CD14-positive monocyte (primary cell): ENCODE data around the gene BEND7. TPM values are rescaled to one million over a fixed set of nuclear protein-coding genes. Genes with fewer than 3 reads are reported as not detected.

Source experiments
- DNase-seq, 3 donors: peaks; one replicate each; pipeline ENCODE4 v3.0.0-alpha.2; 2011 to 2022
- H2AFZ ChIP-seq: 2 replicates; pipeline ENCODE4 v1.6.0; 2012; ENCODE audit warnings: mild to moderate bottlenecking, low read depth, low read length, inconsistent platforms; ENCODE audit not compliant: insufficient read depth, poor library complexity, severe bottlenecking
- H3K27ac ChIP-seq, 2 donors: 1 replicate in 1 of 2; 2 replicates in 1 of 2; pipeline ENCODE4 v1.5.1; 2012 to 2013; ENCODE audit warnings: low read length in 2 of 2, control low read depth in 1 of 2, inconsistent platforms in 1 of 2, low read depth in 1 of 2, mild to moderate bottlenecking in 1 of 2
- H3K27me3 ChIP-seq, 2 donors: one replicate each; pipeline versions ENCODE4 v1.6.0 to v1.6.1; 2011 to 2013; ENCODE audit warnings: low read length in 2 of 2; ENCODE audit not compliant: control insufficient read depth in 2 of 2, insufficient read depth in 2 of 2
- H3K36me3 ChIP-seq, 2 donors: replicated peaks in 1 of 2; 1 replicate in 1 of 2; 2 replicates in 1 of 2; pipeline versions ENCODE4 v1.5.1 to v1.6.1; 2012 to 2013; ENCODE audit warnings: low read length in 2 of 2, control low read depth in 1 of 2, inconsistent platforms in 1 of 2, mild to moderate bottlenecking in 1 of 2; ENCODE audit not compliant: insufficient read depth in 2 of 2, control insufficient read depth in 1 of 2
- H3K4me1 ChIP-seq, 2 donors: 1 replicate in 1 of 2; 2 replicates in 1 of 2; pipeline versions ENCODE4 v1.5.1 to v1.6.1; 2012 to 2013; ENCODE audit warnings: low read length in 2 of 2, control low read depth in 1 of 2, inconsistent platforms in 1 of 2, mild to moderate bottlenecking in 1 of 2, moderate library complexity in 1 of 2; ENCODE audit not compliant: insufficient read depth in 2 of 2, control insufficient read depth in 1 of 2
- H3K4me2 ChIP-seq: replicated peaks from 2 replicates; pipeline ENCODE3; 2012; ENCODE audit warnings: low read length, moderate library complexity, mild to moderate bottlenecking; ENCODE audit not compliant: poor library complexity, severe bottlenecking; ENCODE audit errors: extremely low read depth
- H3K4me3 ChIP-seq, 3 experiments: fragments of 200-600 bp in 1 of 3; sonication (generic) in 1 of 3; replicated peaks in 1 of 3; 1 replicate in 2 of 3; 2 replicates in 1 of 3; pipeline ENCODE4 v1.5.1; 2011 to 2013; ENCODE audit warnings: low read length in 3 of 3, mild to moderate bottlenecking in 3 of 3, control low read depth in 2 of 3, low read depth in 2 of 3, inconsistent platforms in 1 of 3, moderate library complexity in 1 of 3
- H3K79me2 ChIP-seq: 2 replicates; pipeline ENCODE4 v1.6.0; 2012; ENCODE audit warnings: mild to moderate bottlenecking, control low read depth, inconsistent platforms, low read length, moderate library complexity; ENCODE audit not compliant: insufficient read depth
- H3K9ac ChIP-seq: 2 replicates; pipeline ENCODE4 v1.6.0; 2017; ENCODE audit warnings: low read length, mild to moderate bottlenecking; ENCODE audit not compliant: insufficient read depth, poor library complexity, severe bottlenecking
- H3K9me3 ChIP-seq, 2 donors: replicated peaks in 1 of 2; 1 replicate in 1 of 2; 2 replicates in 1 of 2; pipeline versions ENCODE4 v1.5.1 to v1.6.1; 2012 to 2013; ENCODE audit warnings: low read length in 2 of 2, control low read depth in 1 of 2; ENCODE audit not compliant: control insufficient read depth in 1 of 2, insufficient read depth in 1 of 2
- H4K20me1 ChIP-seq: 2 replicates; pipeline ENCODE4 v1.6.0; 2012; ENCODE audit warnings: mild to moderate bottlenecking, low read length, control low read depth, moderate library complexity; ENCODE audit not compliant: insufficient read depth
- H3K27ac Mint-ChIP-seq, 7 donors: one replicate each; pipeline ENCODE4 v1.8.0; 2020; ENCODE audit warnings: mild to moderate bottlenecking in 7 of 7, mixed read lengths in 7 of 7, moderate library complexity in 6 of 7, inconsistent platforms in 2 of 7
- H3K27me3 Mint-ChIP-seq, 3 donors: one replicate each; pipeline ENCODE4 v1.8.0; 2021 to 2022; ENCODE audit warnings: low read depth in 3 of 3, mild to moderate bottlenecking in 3 of 3, mixed read lengths in 3 of 3, moderate library complexity in 3 of 3, inconsistent platforms in 1 of 3
- H3K36me3 Mint-ChIP-seq, 2 donors: one replicate each; pipeline ENCODE4 v1.8.0; 2020; ENCODE audit warnings: mixed read lengths in 2 of 2, inconsistent platforms in 1 of 2, mild to moderate bottlenecking in 1 of 2
- H3K4me1 Mint-ChIP-seq: one replicate; pipeline ENCODE4 v1.8.0; 2020; ENCODE audit warnings: mild to moderate bottlenecking, mixed read lengths
- H3K4me3 Mint-ChIP-seq, 2 donors: one replicate each; pipeline ENCODE4 v1.8.0; 2020; ENCODE audit warnings: mild to moderate bottlenecking in 2 of 2, mixed read lengths in 2 of 2, moderate library complexity in 1 of 2
- H3K9me3 Mint-ChIP-seq, 7 donors: one replicate each; pipeline ENCODE4 v1.8.0; 2020 to 2022; ENCODE audit warnings: mixed read lengths in 7 of 7, mild to moderate bottlenecking in 6 of 7, moderate library complexity in 6 of 7, inconsistent platforms in 2 of 7
- WGBS: methylation state at CpG from one replicate; pipeline ENCODE4 v1.1.5; 2013; ENCODE audit warnings: missing lambda C conversion rate; ENCODE audit not compliant: insufficient coverage; 5-methylcytosine and 5-hydroxymethylcytosine counted together
- intact Hi-C, 2 donors: fragments of 100-400 bp; cut with micrococcal nuclease; formaldehyde crosslinking; loops; one replicate each; pipeline versions ENCODE4 v1.15.0 to v1.15.1; 2023
- polyA plus RNA-seq, 3 donors: library from polyadenylated mRNA; depleted of rRNA in 1 of 3; unstranded in 2 of 3; stranded (reverse) in 1 of 3; fragments of 300-500 nt in 2 of 3; fragments of >200 nt in 1 of 3; fragmentation: Illumina TruSeq in 2 of 3; gene quantifications; 1 replicate in 2 of 3; 2 replicates in 1 of 3; pipeline ENCODE4 v1.2.3, GENCODE V29; 2012 to 2021
- TF ChIP-seq, protein P1 (sequence below): fragments of 200-600 bp; IDR thresholded peaks from one replicate; pipeline ENCODE4 v1.8.0; 2022; ENCODE audit warnings: antibody characterized with exemption, mild to moderate bottlenecking

Gene BEND7
- polyA plus RNA-seq, 3 donors: 0.65 TPM; not detected in 2

DNA sequence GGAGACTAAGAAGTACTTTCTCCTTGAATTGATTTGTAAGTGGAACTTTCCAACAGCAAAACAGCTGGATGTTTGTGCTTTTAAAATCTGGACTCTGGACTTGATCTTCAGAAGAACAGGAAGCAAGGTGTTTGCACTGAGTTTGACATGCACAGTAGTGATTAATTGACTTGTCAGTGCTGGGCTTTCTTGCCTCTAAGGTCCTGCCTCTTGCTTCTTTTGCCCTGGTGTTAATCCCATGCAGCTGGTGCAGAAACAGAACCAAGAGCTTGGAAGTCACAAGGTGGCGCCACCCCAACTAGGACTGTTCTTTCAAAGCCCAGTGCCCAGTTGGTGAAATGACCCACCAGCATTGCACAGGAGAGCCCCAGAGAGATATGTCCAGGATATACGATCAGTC, 114.0 kb downstream of the BEND7 start:
- no peaks in the 10 kb centered on the region for H3K4me1 ChIP-seq
- H3K4me1 Mint-ChIP-seq: no peaks in the 10 kb centered on the region

GRCh38 chr10:13414137-13414536, 114.7 kb downstream of the BEND7 start:
- Histone ChIP-seq H3K27ac (no peak overlapping the region), H3K4me3 (no peak overlapping the region), H3K27me3 (no peaks in the 10 kb centered on the region), H3K9ac (no peak overlapping the region), H3K9me3 (peaks cover 0 to 2% of the 10 kb centered on the region in 2 donors), H3K4me1 (no peaks in the 10 kb centered on the region), H3K79me2 (no peaks in the 10 kb centered on the region), H3K36me3 (no peaks in the 10 kb centered on the region), H2AFZ (no peak overlapping the region), H3K4me2 (no peak overlapping the region), H4K20me1 (no peaks in the 10 kb centered on the region)
- TF ChIP-seq, protein P1, sequence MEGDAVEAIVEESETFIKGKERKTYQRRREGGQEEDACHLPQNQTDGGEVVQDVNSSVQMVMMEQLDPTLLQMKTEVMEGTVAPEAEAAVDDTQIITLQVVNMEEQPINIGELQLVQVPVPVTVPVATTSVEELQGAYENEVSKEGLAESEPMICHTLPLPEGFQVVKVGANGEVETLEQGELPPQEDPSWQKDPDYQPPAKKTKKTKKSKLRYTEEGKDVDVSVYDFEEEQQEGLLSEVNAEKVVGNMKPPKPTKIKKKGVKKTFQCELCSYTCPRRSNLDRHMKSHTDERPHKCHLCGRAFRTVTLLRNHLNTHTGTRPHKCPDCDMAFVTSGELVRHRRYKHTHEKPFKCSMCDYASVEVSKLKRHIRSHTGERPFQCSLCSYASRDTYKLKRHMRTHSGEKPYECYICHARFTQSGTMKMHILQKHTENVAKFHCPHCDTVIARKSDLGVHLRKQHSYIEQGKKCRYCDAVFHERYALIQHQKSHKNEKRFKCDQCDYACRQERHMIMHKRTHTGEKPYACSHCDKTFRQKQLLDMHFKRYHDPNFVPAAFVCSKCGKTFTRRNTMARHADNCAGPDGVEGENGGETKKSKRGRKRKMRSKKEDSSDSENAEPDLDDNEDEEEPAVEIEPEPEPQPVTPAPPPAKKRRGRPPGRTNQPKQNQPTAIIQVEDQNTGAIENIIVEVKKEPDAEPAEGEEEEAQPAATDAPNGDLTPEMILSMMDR: no peak
- H3K4me3 Mint-ChIP-seq: no peak overlapping the region
- H3K27me3 Mint-ChIP-seq: peaks cover 0 to 6% (median 2%) of the 10 kb centered on the region in 3 donors
- DNase-seq: no peak
- no peak overlapping the region for H3K27ac Mint-ChIP-seq
- intact Hi-C loops: no loop called here
- no peaks in the 10 kb centered on the region for H3K36me3 Mint-ChIP-seq
- WGBS: no CpG with 5 or more reads among the region's 1 CpG
- peaks cover 2 to 14% (median 7%) of the 10 kb centered on the region in 7 donors for H3K9me3 Mint-ChIP-seq
- no peaks in the 10 kb centered on the region for H3K4me1 Mint-ChIP-seq

More for the DNA sequence above, 114.0 kb downstream of the BEND7 start:
- Histone ChIP-seq H3K27me3 (no peaks in the 10 kb centered on the region), H3K9me3 (peaks cover 0 to 2% of the 10 kb centered on the region in 2 donors), H3K9ac (no peak overlapping the region), H4K20me1 (no peaks in the 10 kb centered on the region), H3K36me3 (no peaks in the 10 kb centered on the region), H3K4me3 (no peak overlapping the region), H3K4me2 (no peak overlapping the region), H2AFZ (no peak overlapping the region), H3K27ac (no peak overlapping the region), H3K79me2 (no peaks in the 10 kb centered on the region)
- Mint-ChIP-seq H3K4me3 (no peak overlapping the region), H3K27ac (no peak overlapping the region), H3K9me3 (peaks cover 2 to 14% (median 7%) of the 10 kb centered on the region in 7 donors), H3K36me3 (no peaks in the 10 kb centered on the region), H3K27me3 (peaks cover 0 to 6% (median 2%) of the 10 kb centered on the region in 3 donors)
- DNase-seq: no peak
- TF ChIP-seq, protein P1: no peak
- WGBS: 96% methylated on average over 2 of the region's 2 CpGs
- intact Hi-C loops: no loop called here
